PC-9 (cell line): Measurements from ENCODE around the gene PCDH9.

Source experiments
- CTCF ChIP-seq: fragments of 200-600 bp; sonication (generic); conservative IDR thresholded peaks from 2 replicates; pipeline ENCODE4 v1.6.1; 2017; ENCODE audit warnings: mixed run types, antibody characterized with exemption, mild to moderate bottlenecking, moderate library complexity
- EZH2 ChIP-seq: fragments of 200-600 bp; sonication (generic); IDR thresholded peaks from 2 replicates; pipeline ENCODE4 v1.8.0; 2017; ENCODE audit warnings: antibody characterized with exemption, low read depth

GRCh38 chr13:66301482-66301881, 928.7 kb downstream of the PCDH9 start:
- TF ChIP-seq CTCF (no peak), EZH2 (no peak)
